ENCODE measurements around the gene PCBP3. TPM values are rescaled to one million over a fixed set of nuclear protein-coding genes. Genes with fewer than 3 reads are reported as not detected.

The PCBP3 gene
- total and polyA plus RNA-seq, 2 donors (not counting 3 experiments of a cell fraction or from before 2014, with no cell fraction given) = 0.06 to 1.1 TPM

- H3K4me3 ChIP-seq (replicated peaks in 1 of 3; ENCODE audit: insufficient read depth in 1 of 3, low read depth in 1 of 3, low read length in 3 of 3) = no peak overlapping the region
- dilution Hi-C loops (cut with MboI; ENCODE audit: extremely low pct_ligation_motif_present, low sequenced_read_pairs) = no loop called here
- no peak overlapping the region for H3K9ac ChIP-seq (replicated peaks; ENCODE audit: extremely low read depth, insufficient read depth, low read length)
- no peak overlapping the region for H3K27ac ChIP-seq (ENCODE audit: insufficient read depth, low read depth, low read length)
- H4K20me1 ChIP-seq (replicated peaks; ENCODE audit: control insufficient read depth, extremely low read depth, insufficient read depth, low read length) = no peaks in the 10 kb centered on the region
- H3K4me1 ChIP-seq (ENCODE audit: control insufficient read depth, extremely low read depth, insufficient read depth, low read length) = no peaks in the 10 kb centered on the region
- ChIA-PET CTCF (no interaction called here), POLR2A (no interaction called here)
- TF ChIP-seq GATA2 (IDR thresholded peaks at IDR 0.05; ENCODE audit: insufficient read depth, insufficient read length, low read depth, low read length) (no peak), EZH2 (IDR thresholded peaks at IDR 0.05; ENCODE audit: borderline replicate concordance, low read depth, low read length, severe bottlenecking) (no peak), MYC (IDR thresholded peaks at IDR 0.05; ENCODE audit: low read depth, low read length) (no peak), POLR2AphosphoS5 (IDR thresholded peaks at IDR 0.05; ENCODE audit: insufficient read depth, low read depth, low read length) (no peak), JUN (IDR thresholded peaks at IDR 0.05; ENCODE audit: borderline replicate concordance, insufficient read depth, insufficient read length, low read depth) (no peak), MAX (IDR thresholded peaks at IDR 0.05; ENCODE audit: insufficient read depth, insufficient read length) (no peak), POLR2A (IDR thresholded peaks at IDR 0.05; ENCODE audit: low read depth, low read length) (no peak), FOS (IDR thresholded peaks at IDR 0.05; ENCODE audit: borderline replicate concordance, insufficient read depth, low read length) (no peak)
- TF ChIP-seq, protein P1, sequence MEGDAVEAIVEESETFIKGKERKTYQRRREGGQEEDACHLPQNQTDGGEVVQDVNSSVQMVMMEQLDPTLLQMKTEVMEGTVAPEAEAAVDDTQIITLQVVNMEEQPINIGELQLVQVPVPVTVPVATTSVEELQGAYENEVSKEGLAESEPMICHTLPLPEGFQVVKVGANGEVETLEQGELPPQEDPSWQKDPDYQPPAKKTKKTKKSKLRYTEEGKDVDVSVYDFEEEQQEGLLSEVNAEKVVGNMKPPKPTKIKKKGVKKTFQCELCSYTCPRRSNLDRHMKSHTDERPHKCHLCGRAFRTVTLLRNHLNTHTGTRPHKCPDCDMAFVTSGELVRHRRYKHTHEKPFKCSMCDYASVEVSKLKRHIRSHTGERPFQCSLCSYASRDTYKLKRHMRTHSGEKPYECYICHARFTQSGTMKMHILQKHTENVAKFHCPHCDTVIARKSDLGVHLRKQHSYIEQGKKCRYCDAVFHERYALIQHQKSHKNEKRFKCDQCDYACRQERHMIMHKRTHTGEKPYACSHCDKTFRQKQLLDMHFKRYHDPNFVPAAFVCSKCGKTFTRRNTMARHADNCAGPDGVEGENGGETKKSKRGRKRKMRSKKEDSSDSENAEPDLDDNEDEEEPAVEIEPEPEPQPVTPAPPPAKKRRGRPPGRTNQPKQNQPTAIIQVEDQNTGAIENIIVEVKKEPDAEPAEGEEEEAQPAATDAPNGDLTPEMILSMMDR (IDR thresholded peaks at IDR 0.05; ENCODE audit: extremely low read depth in 1 of 2, insufficient read depth in 1 of 2, low read depth in 1 of 2, low read length in 2 of 2) = no peak
- peaks cover 2 to 3% of the 10 kb centered on the region in 2 experiments for H3K27me3 ChIP-seq (ENCODE audit: control insufficient read depth in 2 of 2, insufficient read depth in 2 of 2, low read length in 2 of 2)
- no peaks in the 10 kb centered on the region for H3K9me3 ChIP-seq (replicated peaks; ENCODE audit: control insufficient read depth, insufficient read depth, low read length)
- H3K9me1 ChIP-seq (replicated peaks; ENCODE audit: control insufficient read depth, extremely low read depth, insufficient read depth, low read length) = no peaks in the 10 kb centered on the region
- DNase-seq (ENCODE audit: low read depth, low spot score) (no peak), FAIRE-seq (no peak)
- intact Hi-C loops (cut with micrococcal nuclease) = no loop called here
- H3K79me2 ChIP-seq (ENCODE audit: control insufficient read depth, insufficient read depth, low read length) = no peaks in the 10 kb centered on the region
- H3K4me2 ChIP-seq (ENCODE audit: insufficient read depth, low read length) = no peak overlapping the region
- no peak overlapping the region for H2AFZ ChIP-seq (ENCODE audit: low read depth, low read length)
- no TSS peak for BruUV-seq (replicated peaks)
- H3K36me3 ChIP-seq (ENCODE audit: control insufficient read depth in 2 of 2, extremely low read depth in 1 of 2, insufficient read depth in 2 of 2, low read length in 2 of 2) = no peaks in the 10 kb centered on the region
Observed at GRCh38 chr21:45852886-45853400, 209.4 kb downstream of the PCBP3 start.

Data from endothelial cell of umbilical vein (primary cell).